Liver (tissue), 9 donors: ENCODE results near the gene SOBP. TPM values are rescaled to one million over a fixed set of nuclear protein-coding genes. Genes with fewer than 3 reads are reported as not detected.

Source experiments
- DNase-seq: peaks from one replicate; pipeline ENCODE4 v3.0.0-alpha.2; 2017; ENCODE audit warnings: low spot score
- H3K27ac ChIP-seq, 2 donors: one replicate each; pipeline ENCODE4 v1.7.0; 2013; ENCODE audit warnings: inconsistent platforms in 2 of 2, low read length in 2 of 2, control low read depth in 1 of 2, low read depth in 1 of 2, mild to moderate bottlenecking in 1 of 2
- H3K27me3 ChIP-seq, 4 donors: one replicate each; pipeline versions ENCODE4 v1.6.1 to v1.7.0; 2013; ENCODE audit warnings: low read length in 3 of 4, inconsistent platforms in 1 of 4, mild to moderate bottlenecking in 1 of 4, moderate library complexity in 1 of 4; ENCODE audit not compliant: control insufficient read depth in 4 of 4, insufficient read depth in 4 of 4
- H3K36me3 ChIP-seq, 4 donors: one replicate each; pipeline versions ENCODE4 v1.6.1 to v1.7.0; 2013; ENCODE audit warnings: low read length in 3 of 4, mild to moderate bottlenecking in 3 of 4, low read depth in 1 of 4, moderate library complexity in 1 of 4; ENCODE audit not compliant: control insufficient read depth in 4 of 4, insufficient read depth in 3 of 4
- H3K4me1 ChIP-seq, 4 donors: one replicate each; pipeline versions ENCODE4 v1.6.1 to v1.7.0; 2013; ENCODE audit warnings: low read length in 3 of 4, mild to moderate bottlenecking in 3 of 4, moderate library complexity in 1 of 4; ENCODE audit not compliant: control insufficient read depth in 4 of 4, insufficient read depth in 4 of 4
- H3K4me3 ChIP-seq, 3 donors: one replicate each; pipeline versions ENCODE4 v1.6.1 to v1.7.0; 2013; ENCODE audit warnings: low read length in 3 of 3, control low read depth in 1 of 3, low read depth in 1 of 3, mild to moderate bottlenecking in 1 of 3
- H3K9ac ChIP-seq, 2 donors: one replicate each; pipeline ENCODE4 v1.7.0; 2013; ENCODE audit warnings: low read length in 2 of 2, mild to moderate bottlenecking in 2 of 2, moderate library complexity in 2 of 2, control low read depth in 1 of 2, low read depth in 1 of 2
- H3K9me3 ChIP-seq, 4 donors: one replicate each; pipeline versions ENCODE4 v1.6.1 to v1.7.0; 2013; ENCODE audit warnings: low read length in 3 of 4; ENCODE audit not compliant: control insufficient read depth in 4 of 4
- FOXA1 ChIP-seq: IDR thresholded peaks from 2 replicates; pipeline ENCODE4 v1.6.1; 2016; ENCODE audit warnings: antibody characterized with exemption
- FOXA2 ChIP-seq: IDR thresholded peaks from 2 replicates; pipeline ENCODE4 v1.6.1; 2016; ENCODE audit warnings: antibody characterized with exemption
- HNF4A ChIP-seq, 2 donors: conservative IDR thresholded peaks; 2 replicates each; pipeline ENCODE4 v1.6.1; 2016; ENCODE audit warnings: antibody characterized with exemption in 2 of 2, mild to moderate bottlenecking in 2 of 2
- HNF4G ChIP-seq: IDR thresholded peaks from 2 replicates; pipeline ENCODE4 v1.6.1; 2016; ENCODE audit warnings: antibody characterized with exemption
- JUND ChIP-seq, 2 donors: IDR thresholded peaks; 2 replicates each; pipeline ENCODE4 v1.6.1; 2016; ENCODE audit warnings: antibody characterized with exemption in 2 of 2
- NR2F2 ChIP-seq: IDR thresholded peaks from 2 replicates; pipeline ENCODE4 v1.6.1; 2016; ENCODE audit warnings: antibody characterized with exemption
- RAD21 ChIP-seq, 2 donors: IDR thresholded peaks; 2 replicates each; pipeline ENCODE4 v1.6.1; 2016; ENCODE audit warnings: antibody characterized with exemption in 2 of 2, mild to moderate bottlenecking in 2 of 2
- RXRA ChIP-seq, 2 donors: IDR thresholded peaks; 2 replicates each; pipeline ENCODE4 v1.6.1; 2017 to 2018; ENCODE audit warnings: antibody characterized with exemption in 2 of 2, mild to moderate bottlenecking in 1 of 2
- SP1 ChIP-seq: IDR thresholded peaks from 2 replicates; pipeline ENCODE4 v1.6.1; 2018; ENCODE audit warnings: antibody characterized with exemption, mild to moderate bottlenecking
- TAF1 ChIP-seq: conservative IDR thresholded peaks from 2 replicates; pipeline ENCODE4 v1.6.1; 2016; ENCODE audit warnings: antibody characterized with exemption, mild to moderate bottlenecking
- YY1 ChIP-seq: IDR thresholded peaks from 2 replicates; pipeline ENCODE4 v1.6.1; 2016; ENCODE audit warnings: antibody characterized with exemption, mild to moderate bottlenecking
- ZBTB33 ChIP-seq: IDR thresholded peaks from 2 replicates; pipeline ENCODE4 v1.6.1; 2016; ENCODE audit warnings: antibody characterized with exemption
- WGBS: extraction: QIAGEN DNeasy Blood & Tissue Kit; methylation state at CpG from one replicate; pipeline ENCODE4 v1.1.7; 2013; 5-methylcytosine and 5-hydroxymethylcytosine counted together
- polyA plus RNA-seq, 2 donors: library from polyadenylated mRNA; stranded (reverse) in 1 of 2; unstranded in 1 of 2; fragments of 200-250 nt in 1 of 2; fragments of >200 nt in 1 of 2; fragmentation: Nextera tagmentation in 1 of 2; extraction: Ambion mirVana in 1 of 2; gene quantifications; one replicate each; pipeline versions ENCODE4 v1.2.1 to v1.2.3, GENCODE V29; 2013 to 2015
- total RNA-seq, 2 donors: library from RNA; depleted of rRNA; stranded (reverse); fragments of >200 nt; gene quantifications; one replicate each; pipeline ENCODE4 v1.2.3, GENCODE V29; 2014
- TF ChIP-seq, protein P1 (sequence below): IDR thresholded peaks from 2 replicates; pipeline ENCODE4 v1.6.1; 2016; ENCODE audit warnings: antibody characterized with exemption
- TF ChIP-seq, protein P2 (sequence below): IDR thresholded peaks from 2 replicates; pipeline ENCODE4 v1.6.1; 2016; ENCODE audit warnings: antibody characterized with exemption, mild to moderate bottlenecking
- TF ChIP-seq, protein P3 (sequence below): IDR thresholded peaks from 2 replicates; pipeline ENCODE4 v1.6.1; 2016; ENCODE audit warnings: antibody characterized with exemption
- TF ChIP-seq, protein P4 (sequence below): fragments of 150-350 bp; IDR thresholded peaks from 2 replicates; pipeline ENCODE4 v1.5.1; 2017; ENCODE audit warnings: improper control_type of control experiment, low read depth, low read length; ENCODE audit not compliant: missing input control
- donor health status: healthy.
- donor health status: healthy.
- donor health status: healthy.
- donor health status: healthy.
- donor health status: healthy.

Gene SOBP
- total and polyA plus RNA-seq, 4 donors: 0.99 to 5.4 (median 1.9) TPM

DNA sequence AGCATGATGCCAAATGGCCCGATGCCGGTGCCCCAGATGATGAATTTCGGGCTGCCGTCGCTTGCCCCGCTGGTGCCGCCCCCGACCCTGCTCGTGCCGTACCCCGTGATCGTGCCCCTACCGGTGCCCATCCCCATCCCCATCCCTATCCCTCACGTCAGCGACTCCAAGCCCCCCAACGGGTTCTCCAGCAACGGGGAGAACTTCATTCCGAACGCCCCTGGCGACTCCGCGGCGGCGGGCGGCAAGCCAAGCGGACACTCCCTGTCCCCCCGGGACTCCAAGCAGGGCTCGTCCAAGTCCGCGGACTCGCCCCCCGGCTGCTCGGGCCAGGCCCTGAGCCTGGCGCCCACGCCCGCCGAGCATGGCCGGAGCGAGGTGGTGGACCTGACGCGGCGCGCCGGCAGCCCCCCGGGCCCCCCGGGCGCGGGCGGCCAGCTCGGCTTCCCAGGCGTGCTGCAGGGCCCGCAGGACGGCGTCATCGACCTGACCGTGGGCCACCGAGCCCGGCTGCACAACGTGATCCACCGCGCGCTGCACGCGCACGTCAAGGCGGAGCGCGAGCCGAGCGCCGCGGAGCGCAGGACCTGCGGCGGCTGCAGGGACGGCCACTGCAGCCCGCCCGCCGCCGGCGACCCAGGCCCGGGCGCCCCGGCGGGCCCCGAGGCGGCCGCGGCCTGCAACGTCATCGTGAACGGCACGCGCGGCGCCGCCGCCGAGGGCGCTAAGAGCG, 144.6 kb downstream of the SOBP start:
- peaks cover 0 to 6% (median 0%) of the 10 kb centered on the region in 4 donors for H3K4me1 ChIP-seq
- no peak overlapping the region for H3K27ac ChIP-seq
- peak overlapping the region in 1 of 3 donors; percentile 21 for H3K4me3 ChIP-seq
- DNase-seq: no peak
- WGBS: 31% methylated on average over 101 of the region's 101 CpGs
- TF ChIP-seq NR2F2: no peak
- TF ChIP-seq HNF4G: no peak
- TF ChIP-seq, protein P1, sequence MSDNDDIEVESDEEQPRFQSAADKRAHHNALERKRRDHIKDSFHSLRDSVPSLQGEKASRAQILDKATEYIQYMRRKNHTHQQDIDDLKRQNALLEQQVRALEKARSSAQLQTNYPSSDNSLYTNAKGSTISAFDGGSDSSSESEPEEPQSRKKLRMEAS: no peak
- TF ChIP-seq ZBTB33: no peak
- TF ChIP-seq FOXA1: no peak
- TF ChIP-seq RAD21 (IDR thresholded peaks at IDR 0.05): no peak
- no peak for TF ChIP-seq TAF1
- no peak for TF ChIP-seq RXRA (IDR thresholded peaks at IDR 0.05)
- no peak for TF ChIP-seq SP1
- TF ChIP-seq, protein P2, sequence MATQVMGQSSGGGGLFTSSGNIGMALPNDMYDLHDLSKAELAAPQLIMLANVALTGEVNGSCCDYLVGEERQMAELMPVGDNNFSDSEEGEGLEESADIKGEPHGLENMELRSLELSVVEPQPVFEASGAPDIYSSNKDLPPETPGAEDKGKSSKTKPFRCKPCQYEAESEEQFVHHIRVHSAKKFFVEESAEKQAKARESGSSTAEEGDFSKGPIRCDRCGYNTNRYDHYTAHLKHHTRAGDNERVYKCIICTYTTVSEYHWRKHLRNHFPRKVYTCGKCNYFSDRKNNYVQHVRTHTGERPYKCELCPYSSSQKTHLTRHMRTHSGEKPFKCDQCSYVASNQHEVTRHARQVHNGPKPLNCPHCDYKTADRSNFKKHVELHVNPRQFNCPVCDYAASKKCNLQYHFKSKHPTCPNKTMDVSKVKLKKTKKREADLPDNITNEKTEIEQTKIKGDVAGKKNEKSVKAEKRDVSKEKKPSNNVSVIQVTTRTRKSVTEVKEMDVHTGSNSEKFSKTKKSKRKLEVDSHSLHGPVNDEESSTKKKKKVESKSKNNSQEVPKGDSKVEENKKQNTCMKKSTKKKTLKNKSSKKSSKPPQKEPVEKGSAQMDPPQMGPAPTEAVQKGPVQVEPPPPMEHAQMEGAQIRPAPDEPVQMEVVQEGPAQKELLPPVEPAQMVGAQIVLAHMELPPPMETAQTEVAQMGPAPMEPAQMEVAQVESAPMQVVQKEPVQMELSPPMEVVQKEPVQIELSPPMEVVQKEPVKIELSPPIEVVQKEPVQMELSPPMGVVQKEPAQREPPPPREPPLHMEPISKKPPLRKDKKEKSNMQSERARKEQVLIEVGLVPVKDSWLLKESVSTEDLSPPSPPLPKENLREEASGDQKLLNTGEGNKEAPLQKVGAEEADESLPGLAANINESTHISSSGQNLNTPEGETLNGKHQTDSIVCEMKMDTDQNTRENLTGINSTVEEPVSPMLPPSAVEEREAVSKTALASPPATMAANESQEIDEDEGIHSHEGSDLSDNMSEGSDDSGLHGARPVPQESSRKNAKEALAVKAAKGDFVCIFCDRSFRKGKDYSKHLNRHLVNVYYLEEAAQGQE: no peak
- no peak for TF ChIP-seq JUND (IDR thresholded peaks at IDR 0.05)
- no peak overlapping the region for H3K9ac ChIP-seq
- no peaks in the 10 kb centered on the region for H3K27me3 ChIP-seq
- H3K9me3 ChIP-seq: no peaks in the 10 kb centered on the region
- H3K36me3 ChIP-seq: no peaks in the 10 kb centered on the region

- H3K9ac ChIP-seq: no peak overlapping the region
- no peaks in the 10 kb centered on the region for H3K36me3 ChIP-seq
- H3K27ac ChIP-seq: no peak overlapping the region
- DNase-seq: no peak
- WGBS: 66% methylated on average over 40 of the region's 40 CpGs
- H3K27me3 ChIP-seq: no peaks in the 10 kb centered on the region
- peak overlapping the region in 1 of 3 donors; percentile 21 for H3K4me3 ChIP-seq
- no peaks in the 10 kb centered on the region for H3K9me3 ChIP-seq
- H3K4me1 ChIP-seq: peaks cover 0 to 6% (median 0%) of the 10 kb centered on the region in 4 donors
- TF ChIP-seq FOXA2: no peak
- TF ChIP-seq, protein P3, sequence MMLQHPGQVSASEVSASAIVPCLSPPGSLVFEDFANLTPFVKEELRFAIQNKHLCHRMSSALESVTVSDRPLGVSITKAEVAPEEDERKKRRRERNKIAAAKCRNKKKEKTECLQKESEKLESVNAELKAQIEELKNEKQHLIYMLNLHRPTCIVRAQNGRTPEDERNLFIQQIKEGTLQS: no peak
- no peak for TF ChIP-seq TAF1
- TF ChIP-seq, protein P2: no peak
- no peak for TF ChIP-seq SP1
- no peak for TF ChIP-seq HNF4A (conservative IDR thresholded peaks at IDR 0.05)
- TF ChIP-seq, protein P4, sequence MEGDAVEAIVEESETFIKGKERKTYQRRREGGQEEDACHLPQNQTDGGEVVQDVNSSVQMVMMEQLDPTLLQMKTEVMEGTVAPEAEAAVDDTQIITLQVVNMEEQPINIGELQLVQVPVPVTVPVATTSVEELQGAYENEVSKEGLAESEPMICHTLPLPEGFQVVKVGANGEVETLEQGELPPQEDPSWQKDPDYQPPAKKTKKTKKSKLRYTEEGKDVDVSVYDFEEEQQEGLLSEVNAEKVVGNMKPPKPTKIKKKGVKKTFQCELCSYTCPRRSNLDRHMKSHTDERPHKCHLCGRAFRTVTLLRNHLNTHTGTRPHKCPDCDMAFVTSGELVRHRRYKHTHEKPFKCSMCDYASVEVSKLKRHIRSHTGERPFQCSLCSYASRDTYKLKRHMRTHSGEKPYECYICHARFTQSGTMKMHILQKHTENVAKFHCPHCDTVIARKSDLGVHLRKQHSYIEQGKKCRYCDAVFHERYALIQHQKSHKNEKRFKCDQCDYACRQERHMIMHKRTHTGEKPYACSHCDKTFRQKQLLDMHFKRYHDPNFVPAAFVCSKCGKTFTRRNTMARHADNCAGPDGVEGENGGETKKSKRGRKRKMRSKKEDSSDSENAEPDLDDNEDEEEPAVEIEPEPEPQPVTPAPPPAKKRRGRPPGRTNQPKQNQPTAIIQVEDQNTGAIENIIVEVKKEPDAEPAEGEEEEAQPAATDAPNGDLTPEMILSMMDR: no peak
- no peak for TF ChIP-seq YY1
- no peak for TF ChIP-seq RXRA (IDR thresholded peaks at IDR 0.05)
- TF ChIP-seq ZBTB33: no peak
Observed at GRCh38 chr6:107635057-107635515, 145.2 kb downstream of the SOBP start.
